ENCODE measurements around the gene ROBO1.

GRCh38 chr3:79247725-79248043, 520.1 kb downstream of the ROBO1 start:
- TF ChIP-seq CTCF (IDR thresholded peaks at IDR 0.05; ENCODE audit: low read length) (no peak), EZH2phosphoT487 (IDR thresholded peaks at IDR 0.05; ENCODE audit: low read length) (no peak), EZH2 (optimal IDR thresholded peaks at IDR 0.05; ENCODE audit: low read depth, low read length) (no peak)

All from MM.1S (cell line).